ENCODE results near the gene TSPAN18.

The TSPAN18 gene

DNA sequence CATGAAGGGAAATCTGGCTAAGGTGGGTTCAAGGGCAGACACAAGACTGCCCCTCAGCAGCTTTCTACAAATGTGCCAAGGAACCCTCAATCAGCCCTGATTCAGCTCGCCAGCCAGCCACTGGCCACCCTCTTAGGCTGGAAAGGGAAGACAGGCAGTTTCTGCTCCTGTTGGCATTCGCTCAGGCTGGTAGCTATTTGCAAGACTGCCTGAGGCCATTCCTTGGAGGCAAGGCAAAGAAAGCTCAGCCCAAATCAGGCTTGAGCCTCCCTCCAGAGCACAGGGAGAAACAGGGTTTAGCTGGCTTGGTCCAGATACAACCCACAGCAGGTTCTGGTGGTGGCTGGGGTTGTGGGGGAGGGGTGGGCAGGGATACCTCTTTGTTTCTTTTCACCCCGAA, 204.7 kb downstream of the TSPAN18 start:
- DNase-seq: no peak

DNA sequence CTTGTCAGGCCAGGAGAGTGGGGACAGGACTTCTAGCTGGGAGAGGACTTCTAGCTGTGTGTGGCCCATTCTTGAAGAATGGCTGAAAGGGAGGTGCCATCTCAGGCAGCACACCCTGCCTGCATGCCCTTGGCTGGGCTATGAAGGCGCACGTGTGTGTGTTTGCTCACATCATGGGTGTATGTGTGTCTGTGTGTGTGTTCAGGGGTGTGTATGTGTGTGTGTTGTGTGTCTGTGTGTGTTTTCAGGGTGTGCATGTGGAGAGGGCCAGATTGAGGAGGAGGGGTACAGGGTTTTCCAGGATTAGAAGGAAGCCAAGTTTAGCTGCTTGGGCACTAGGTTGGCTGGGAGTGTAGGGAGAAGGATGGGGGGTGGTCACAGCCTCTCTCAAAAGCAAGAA, 207.3 kb downstream of the TSPAN18 start:
- DNase-seq: no peak

DNA sequence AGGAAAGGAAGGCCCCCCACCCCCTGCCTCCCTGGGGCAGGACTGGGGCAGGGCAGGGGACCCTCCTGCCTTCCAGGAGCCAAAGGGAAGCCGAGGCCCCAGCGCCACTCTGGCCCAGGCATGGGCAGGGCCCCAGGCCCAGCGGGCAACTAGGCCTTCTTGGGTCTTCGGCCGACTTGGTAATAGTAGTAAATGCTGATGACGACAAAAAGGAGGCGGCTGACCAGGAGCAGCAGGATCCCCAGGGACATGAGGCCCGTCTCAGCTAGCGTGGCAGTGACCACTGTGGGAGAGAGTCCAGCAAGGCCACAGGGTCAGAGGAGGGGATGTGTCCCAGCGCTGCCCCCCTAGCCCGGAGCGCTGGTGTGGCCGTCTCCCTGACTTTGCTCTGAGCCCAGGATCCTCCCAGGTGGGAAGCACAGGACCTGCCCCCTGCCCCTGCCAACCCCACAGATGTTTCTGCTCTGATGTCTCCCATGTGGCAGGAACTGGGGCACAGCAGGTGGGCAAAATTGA, 208.0 kb downstream of the TSPAN18 start:
- DNase-seq: no peak

DNA sequence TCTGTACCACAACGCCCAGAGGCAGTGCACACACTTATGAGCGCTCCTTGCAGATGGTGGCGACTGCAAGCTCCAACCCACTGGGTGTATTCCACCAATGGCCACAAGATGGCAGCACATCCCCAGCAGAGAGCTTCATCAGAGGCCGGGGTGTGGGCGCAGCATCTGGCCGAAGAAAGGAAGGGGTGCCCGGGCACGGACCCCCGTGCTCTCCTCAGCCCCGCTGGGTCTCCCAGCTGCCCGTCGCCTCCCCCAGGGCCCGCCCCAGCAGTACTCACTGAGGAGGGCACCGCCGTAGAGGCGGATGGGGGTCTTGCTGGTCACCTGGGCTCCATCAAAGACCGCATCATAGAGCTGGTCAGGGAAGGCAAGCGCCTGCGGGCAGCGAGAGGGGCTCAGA, 209.8 kb downstream of the TSPAN18 start:
- DNase-seq: peak; percentile 74

DNA sequence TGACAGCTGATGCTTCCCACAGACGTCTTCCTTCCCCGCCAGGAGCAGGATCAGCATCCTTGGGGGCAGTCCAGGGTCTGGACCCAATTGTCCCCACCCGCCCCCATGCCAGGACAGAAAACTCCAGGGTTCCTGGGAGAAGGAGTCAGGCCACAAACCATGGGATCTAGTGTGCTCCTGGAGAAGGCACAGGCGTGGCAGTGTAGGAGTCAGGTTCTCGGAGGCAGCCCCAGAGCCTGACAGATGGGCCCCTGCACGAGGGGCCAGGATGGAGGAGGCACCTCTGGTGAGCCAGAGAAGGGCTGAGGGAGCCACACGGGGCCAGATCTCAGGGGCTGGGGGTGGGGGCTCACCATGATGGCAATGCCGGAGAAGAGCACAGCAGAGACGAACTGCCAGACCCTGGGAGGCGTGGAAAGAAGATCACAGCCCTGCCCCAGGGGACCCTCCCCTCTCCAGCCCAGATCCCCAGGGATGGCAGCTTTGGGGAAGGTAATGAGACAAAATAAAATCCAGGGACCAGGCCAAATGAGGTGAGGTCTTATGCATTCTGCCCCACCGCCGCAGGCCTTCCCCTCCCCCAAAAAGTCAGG, 210.3 kb downstream of the TSPAN18 start:
- DNase-seq: no peak

DNA sequence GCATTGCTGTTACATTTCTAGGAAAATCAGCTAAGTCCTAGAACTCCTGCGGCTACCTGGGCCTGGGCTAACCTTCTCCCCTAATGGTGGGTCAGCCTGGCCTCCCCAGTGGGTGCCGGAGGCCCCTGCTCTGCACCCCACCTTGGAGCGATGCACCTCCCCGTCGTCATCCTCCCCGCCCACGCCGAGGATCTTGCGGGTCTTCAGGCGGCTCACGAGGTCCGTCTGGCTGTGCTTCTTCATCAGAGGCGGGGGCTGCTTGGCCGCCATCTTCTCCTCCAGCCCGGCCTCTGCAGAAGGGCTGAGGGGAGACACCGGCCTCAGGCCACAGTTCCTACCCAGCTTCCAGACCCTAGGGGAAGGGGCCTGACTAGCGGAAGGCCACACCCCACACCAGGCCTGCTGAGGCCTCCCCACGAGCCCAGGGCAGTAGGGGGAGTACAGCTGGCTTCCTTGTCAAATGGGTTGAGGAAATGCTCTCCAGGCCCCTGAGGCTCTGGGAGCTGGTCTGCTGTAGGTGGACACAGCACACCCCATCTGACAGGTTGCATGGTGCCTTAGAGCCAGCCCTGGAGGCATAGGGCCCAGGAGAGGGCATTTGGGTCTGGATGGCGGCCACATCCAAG, 211.4 kb downstream of the TSPAN18 start:
- DNase-seq: no peak

DNA sequence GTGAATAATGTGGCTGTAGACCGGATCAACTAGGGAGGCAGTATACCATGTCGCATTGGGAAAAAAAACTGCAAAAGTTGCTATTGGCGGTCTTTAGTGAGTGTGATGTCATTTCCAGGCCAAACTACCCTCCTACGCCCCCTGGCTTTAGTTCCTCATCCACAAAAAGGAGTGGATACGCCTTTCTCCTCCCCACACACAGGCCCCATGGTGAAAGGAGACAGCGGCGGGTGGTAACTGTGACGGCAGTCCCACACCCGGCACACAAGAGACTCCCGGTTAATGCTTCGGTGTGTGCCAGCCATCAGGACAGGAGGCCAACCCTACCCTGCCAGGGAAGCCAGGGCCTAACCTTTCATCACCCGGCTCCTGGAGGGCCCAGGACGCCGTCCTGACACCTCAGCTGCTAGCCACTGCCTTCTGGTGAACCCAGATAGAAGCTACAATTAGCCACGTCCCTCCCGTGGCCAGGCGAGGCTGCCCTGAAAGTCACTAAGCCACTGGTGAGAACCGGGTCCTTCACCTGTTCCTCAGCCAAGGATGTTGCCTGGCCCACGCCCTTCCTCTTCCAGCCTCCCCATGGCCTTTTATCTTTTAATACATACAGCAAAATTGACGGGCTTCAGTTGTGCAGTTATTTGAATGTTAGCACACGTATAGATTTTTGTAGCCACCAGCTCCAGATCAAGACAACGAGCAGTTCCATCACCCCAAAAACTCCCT, 213.1 kb downstream of the TSPAN18 start:
- DNase-seq: no peak

DNA sequence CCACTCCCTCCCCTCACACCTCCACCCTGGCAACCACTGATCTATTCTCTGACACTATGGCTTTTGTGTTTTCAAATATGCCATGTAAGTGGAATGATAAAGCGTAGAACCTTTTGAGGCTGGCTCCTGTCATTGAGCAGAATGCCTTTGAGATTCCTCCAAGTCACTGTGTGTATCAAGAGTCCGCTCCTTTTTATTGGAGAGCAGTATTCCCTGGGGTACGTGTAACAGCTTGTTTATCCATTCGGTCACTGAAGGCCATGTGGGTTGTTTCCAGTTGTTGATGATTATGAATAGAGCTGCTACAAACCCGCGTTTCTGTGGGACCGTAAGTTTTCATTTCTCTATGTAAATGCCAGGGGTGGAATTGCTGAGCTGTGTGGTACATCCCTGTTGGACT, 213.6 kb downstream of the TSPAN18 start:
- no peak for DNase-seq

DNA sequence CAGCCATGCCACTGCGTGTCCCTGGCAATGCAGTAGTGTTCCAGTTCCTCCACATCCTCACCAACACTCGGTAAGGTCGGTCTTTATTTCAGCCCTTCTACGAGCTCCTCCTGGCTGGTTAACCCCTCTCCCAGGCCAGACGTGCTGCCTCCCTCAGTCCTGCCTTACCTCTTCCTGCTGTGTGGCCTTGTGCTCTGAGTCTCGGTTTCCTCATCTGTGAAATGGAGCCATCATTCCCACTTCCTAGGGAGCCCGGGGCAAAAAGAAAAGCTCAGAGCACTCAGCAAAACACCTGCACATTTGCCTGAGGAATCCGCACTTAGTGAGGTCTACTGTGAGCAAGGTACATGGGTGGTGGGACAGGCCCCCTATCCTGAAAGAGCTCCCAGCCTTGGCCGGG, 214.1 kb downstream of the TSPAN18 start:
- DNase-seq: no peak

DNA sequence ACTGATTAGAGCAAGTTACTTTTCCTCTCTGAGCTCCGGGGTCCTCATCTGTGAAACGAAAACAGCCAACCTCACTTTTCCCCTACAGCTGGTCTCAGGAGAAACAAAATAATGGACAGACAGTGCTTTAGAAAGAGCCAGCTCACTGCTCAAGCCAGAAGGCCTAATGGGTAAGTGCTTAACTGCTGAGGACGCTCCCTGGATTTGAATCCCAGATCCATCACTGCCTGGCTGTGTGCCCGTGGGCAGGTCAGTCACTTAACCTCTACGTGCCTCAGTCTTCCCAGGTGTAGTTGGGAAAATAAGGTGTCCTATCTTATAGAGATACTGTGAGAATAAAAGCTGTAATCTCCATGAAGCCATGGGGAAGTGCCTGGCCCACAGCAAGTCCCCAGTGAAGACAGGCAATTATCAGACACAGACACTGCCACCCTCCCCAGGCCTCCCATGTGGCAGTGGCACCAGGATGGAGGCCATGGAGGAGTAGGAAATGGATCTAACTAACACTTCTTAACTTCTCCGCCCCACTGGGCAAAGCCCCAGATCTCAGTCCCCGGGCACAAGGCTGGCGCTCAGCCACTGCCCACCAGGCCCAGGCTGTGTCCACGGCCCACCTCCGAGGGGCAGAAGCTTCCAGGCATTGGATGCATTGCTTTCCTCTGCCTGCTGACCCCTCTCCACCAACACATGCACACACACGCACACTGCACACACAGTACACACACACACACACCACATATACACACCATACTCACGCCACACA, 214.7 kb downstream of the TSPAN18 start:
- no peak for DNase-seq

DNA sequence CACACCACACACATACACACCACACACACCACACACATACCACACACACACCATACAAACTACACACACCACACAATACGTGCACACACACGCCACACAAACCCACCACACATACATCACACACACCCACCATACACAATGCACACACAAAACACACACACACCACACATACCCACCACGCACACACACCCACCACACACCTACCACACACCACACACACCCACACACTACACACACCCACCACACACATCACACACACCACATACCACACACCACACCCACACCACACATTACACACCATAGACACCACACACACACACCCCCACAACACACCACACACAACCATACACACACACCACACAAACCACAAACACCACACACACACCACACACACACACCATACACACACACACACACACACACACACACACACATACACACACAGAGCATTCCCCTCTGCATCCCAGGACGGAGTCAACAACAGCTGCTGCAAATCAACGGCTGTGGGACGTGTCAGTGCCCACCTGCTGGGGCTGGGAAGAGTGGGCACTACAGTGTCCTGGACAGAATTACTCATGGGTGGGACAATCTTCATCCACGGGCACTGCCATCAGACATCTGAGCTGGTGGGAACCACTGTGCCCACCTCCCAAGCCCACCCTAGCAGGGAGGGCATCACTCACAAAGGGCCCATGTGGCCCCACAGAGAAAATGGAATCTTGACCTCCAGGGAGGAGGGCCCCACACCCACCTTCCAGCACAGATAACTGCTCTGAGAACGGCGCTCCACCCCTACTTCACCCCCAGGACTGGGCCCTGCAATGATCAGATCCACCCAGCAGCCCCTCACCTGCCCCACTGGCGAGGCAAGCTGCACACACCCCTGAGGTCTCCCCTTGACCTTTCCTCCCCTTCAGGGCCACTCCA, 215.5 kb downstream of the TSPAN18 start:
- no peak for DNase-seq

DNA sequence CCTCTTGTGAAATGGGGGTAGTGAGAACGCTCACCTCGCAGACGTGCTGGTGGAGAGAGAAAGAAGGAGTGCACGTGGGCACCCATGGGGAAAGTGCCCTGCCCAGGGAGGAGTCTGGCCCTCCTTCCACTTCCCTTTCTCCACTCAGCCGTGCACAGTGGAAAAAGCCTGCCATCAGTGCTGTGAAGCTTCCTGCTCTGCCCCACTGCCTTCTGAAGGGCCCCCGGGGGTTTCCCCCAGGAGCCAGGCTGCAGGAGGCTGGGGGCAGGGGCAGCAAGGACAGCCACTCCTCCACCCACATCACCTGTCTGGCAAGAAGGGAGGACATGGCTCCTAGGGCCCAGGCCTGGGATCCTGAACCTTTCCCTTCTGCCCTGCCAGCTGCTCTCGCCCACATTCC, 216.4 kb downstream of the TSPAN18 start:
- peak; percentile 19 for DNase-seq

DNA sequence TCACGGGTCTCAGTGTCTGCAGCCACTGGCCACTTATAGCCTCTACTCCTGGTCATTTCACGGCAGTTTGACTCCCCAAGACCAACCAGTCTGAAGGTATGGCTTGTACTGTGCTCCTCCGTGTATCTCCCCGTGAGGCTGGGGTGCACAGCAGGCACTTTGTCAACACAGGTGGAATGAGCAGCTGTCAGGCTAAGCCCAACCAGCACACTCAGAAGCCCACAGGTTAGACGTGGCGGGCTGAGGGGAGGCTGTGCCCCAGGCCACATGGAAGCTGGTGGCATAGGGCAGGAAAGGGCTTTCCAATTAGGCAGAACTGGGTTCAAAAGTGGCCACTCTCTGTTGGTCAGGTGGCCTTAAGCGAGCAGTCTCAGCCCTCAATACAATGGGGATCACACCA, 216.9 kb downstream of the TSPAN18 start:
- DNase-seq: no peak

DNA sequence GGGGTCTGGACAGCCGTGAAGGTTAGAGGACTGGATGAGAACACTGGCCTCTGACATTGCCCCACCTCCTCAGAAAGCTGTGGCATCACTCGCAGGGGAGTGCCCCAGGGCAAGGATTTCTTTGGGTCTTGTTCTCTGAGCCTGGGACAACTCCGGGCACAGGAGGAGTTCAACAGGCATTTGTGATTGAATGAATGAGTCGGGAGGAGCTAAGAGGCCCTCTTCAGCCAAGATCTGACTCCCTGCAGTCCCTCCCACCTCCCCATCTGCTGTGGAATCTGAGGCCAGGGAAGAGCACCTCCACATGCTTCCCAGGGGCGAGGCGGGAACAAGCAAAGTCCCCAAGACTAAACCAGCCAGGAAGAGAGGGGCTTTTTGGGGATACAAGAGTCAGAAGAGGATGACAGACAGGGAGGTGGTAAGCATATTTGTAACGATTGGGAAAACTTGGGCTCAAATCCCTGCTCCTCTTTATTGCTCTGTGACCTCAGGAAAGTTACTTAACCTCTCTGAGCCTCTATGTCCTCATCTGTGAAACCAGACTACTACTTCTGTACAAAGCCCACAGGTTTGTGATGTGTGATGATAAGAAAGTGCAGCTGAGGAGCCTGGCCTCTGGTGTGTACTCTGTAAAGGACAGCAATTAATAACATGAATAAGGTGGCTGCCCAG, 217.6 kb downstream of the TSPAN18 start:
- no peak for DNase-seq

DNA sequence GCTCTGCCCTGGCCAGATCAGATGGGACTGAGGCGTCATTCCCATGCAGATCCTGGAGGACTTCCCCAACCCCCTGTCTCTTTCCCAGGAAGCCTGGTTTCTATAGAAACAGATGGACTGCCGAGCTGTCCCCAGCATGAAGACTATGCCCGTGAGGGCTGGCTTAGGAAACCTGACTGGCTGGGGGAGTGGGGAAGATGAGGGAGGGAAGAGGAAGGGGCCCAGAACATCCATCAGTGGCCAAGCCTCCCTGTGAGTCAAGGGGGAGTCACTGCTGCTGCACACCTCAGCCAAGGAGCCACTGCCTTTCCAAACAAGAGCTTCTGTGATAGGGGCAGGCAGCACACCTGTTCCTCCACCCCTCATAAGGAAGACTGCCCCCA, 218.1 kb downstream of the TSPAN18 start:
- DNase-seq: no peak

DNA sequence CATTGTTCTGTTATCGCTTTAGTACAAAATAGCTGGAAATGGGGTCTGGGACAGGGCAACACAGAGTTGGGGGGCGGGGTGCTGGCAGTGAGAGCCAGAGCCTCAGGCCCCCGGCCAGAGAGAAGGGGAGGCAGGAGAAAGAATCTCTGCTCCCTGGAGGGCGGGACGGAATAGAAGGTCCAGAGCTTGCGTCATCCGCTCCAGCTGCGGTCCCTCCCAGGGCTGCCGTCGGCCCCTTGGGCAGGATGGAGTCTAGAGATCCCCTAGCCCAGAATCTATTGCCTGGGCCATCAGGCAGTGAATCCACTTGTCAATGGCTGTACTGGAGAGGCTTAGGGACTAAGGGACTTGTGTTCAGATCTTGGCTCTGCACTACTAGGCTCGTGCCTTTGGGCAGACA, 218.9 kb downstream of the TSPAN18 start:
- no peak for DNase-seq

DNA sequence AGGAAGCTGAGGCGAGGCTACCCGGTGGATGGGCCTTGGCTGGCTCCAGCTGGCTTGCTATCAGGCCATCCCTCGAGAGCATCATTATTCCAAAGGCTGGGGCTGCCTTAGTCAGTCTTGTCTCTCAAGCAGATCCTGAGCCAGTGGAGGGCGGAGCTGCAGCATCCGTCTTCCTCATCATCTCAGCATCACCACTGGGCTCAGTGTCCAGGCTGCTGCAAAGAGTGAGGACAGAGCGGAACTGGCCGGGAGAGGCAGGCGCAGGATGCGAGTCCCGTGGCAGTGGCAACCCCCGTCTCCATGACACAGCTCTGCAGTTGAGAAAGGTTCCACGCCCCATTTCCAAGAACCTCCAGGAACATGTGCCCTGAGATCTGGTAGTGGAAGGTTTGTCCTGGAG, 219.5 kb downstream of the TSPAN18 start:
- DNase-seq: no peak

DNA sequence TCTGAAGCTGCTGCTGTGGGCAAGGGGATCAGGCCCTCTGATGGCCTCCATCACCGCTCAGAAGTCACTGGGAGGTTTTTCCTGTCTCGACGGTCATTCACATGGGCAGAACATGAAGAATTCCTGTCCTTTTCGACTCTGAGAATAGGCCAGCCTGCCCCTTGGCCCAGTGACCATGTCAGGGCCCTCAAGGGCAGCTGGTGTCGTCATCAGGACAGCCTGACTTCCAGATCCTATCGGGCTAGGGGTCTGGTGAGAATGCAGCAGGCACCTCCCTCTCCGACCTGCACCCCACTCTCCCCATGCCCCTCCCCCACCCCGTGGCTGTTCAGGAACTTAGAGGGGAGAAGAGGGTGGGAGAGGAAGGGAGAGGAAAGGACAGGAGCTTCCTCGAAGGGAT, 220.4 kb downstream of the TSPAN18 start:
- DNase-seq: no peak

DNA sequence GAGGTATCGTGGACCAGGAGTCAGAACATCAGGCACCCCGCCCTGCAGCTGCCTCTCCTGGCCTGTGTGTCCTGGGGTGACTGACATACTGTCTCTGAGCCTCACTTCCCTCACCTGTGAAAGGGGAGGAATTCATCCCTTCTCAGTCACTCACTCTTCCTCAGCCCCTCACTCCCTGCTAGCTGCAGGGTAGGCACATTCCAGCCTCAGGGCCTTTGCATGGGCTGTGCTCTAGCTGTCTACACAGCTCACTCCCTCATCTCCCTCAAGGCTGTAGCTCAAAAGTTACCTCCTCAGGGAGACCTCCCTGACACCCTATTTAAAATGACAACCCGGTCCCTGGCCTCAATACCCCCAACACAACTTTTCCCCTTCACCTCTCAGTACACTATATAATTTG, 221.4 kb downstream of the TSPAN18 start:
- DNase-seq: no peak

DNA sequence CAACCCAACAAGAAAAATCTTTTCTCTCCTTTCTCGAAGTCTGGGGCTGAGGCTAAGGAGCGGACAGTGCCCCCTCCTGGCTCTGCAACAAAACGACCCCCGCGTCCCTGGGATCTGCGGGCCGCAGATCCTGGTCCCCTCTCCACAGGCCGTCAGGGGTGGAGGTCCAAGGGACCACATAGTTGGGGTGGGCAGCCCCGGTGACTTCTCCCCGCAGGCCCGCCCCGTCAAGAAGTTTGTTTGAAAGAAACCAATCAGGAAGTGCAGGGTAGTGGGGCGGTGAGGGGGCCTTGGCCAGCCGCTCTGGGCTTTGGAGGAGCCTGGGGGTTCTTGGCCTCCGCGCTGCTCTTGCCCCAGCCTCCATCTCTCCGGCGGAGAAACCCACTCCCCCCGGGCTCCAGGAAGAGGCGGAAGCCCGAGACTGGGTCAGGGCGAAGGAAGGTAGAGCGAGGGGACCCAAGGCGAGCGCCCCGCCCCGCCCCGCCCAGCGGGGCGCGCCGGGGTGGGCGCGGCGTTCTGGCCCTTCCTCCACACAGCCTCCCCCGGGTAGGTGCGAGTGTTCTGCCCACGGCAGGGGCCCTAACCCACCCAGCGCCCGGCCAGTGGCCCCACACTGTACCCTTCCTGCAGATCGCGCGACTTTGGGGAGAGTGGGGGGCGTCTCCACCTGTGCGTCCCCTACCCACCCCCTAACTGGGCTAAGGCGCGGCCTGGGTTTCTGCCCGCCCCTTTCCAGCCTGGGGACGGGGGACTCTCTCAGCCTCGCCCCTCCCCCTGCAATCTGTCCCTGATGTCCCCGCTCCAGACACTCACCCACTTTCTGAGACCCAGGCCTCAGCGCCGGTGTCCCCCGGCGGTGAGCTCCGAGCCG, 222.6 kb downstream of the TSPAN18 start:
- peak; percentile 30 for DNase-seq

All from stimulated activated naive CD4-positive, alpha-beta T cell treated with Interleukin-2 at 50 U/mL for 16 hours (primary cell).